Measurements from ENCODE around the gene DHFR.
"Not testable (repeated sequence)": the region's sequence is repeated elsewhere in the genome, so short reads cannot be mapped to it uniquely, and the experiment has no call there.

DNA sequence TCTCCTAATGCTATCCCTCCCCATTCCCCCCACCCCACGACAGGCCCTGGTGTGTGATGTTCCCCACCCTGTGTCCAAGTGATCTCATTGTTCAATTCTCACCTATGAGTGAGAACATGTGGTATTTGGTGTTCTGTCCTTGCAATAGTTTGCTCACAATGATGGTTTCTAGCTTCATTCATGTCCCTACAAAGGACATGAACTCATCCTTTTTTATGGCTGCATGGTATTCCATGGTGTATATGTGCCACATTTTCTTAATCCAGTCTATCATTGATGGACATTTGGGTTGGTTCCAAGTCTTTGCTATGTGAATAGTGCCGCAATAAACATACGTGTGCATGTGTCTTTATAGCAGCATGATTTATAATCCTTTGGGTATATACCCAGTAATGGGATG lies 74.5 kb downstream of the DHFR start:
- not testable (repeated sequence) for TF ChIP-seq CTCF (IDR thresholded peaks at IDR 0.05 in 8 of 11, conservative IDR thresholded peaks at IDR 0.05 in 3 of 11); POLR2A (IDR thresholded peaks at IDR 0.05); POLR2AphosphoS5 (IDR thresholded peaks at IDR 0.05)
